Osteoblast (primary cell): ENCODE results near the gene ZNF512. TPM values are rescaled to one million over a fixed set of nuclear protein-coding genes. Genes with fewer than 3 reads are reported as not detected.
"Not testable (repeated sequence)": the region's sequence is repeated elsewhere in the genome, so short reads cannot be mapped to it uniquely, and the experiment has no call there.

Source experiments
- DNase-seq: peaks from one replicate; pipeline ENCODE4 v3.0.0; 2011; ENCODE audit warnings: low spot score, mixed read lengths; ENCODE audit not compliant: insufficient read length; ENCODE audit errors: missing footprints
- H2AFZ ChIP-seq: 2 replicates; pipeline ENCODE4 v1.6.0; 2011; ENCODE audit warnings: mild to moderate bottlenecking, low read length
- H3K27ac ChIP-seq: 2 replicates; pipeline ENCODE4 v1.5.1; 2011; ENCODE audit warnings: mild to moderate bottlenecking, low read depth, low read length, moderate library complexity
- H3K27me3 ChIP-seq: 2 replicates; pipeline ENCODE4 v1.6.0; 2012; ENCODE audit warnings: mild to moderate bottlenecking, control low read depth, inconsistent platforms, low read length, moderate library complexity; ENCODE audit not compliant: insufficient read depth
- H3K36me3 ChIP-seq: 2 replicates; pipeline ENCODE4 v1.5.1; 2011; ENCODE audit warnings: mild to moderate bottlenecking, low read length, control low read depth, moderate library complexity; ENCODE audit not compliant: insufficient read depth
- H3K4me1 ChIP-seq: 2 replicates; pipeline ENCODE4 v1.5.1; 2011; ENCODE audit warnings: mild to moderate bottlenecking, low read length, control low read depth, moderate library complexity; ENCODE audit not compliant: insufficient read depth
- H3K4me2 ChIP-seq: 2 replicates; pipeline ENCODE4 v1.6.0; 2011; ENCODE audit warnings: mild to moderate bottlenecking, low read length; ENCODE audit not compliant: insufficient read depth
- H3K4me3 ChIP-seq: fragments of 200-600 bp; sonication (generic); 3 replicates; pipeline ENCODE4 v1.5.1; 2012; ENCODE audit warnings: mild to moderate bottlenecking, low read length, inconsistent platforms; ENCODE audit not compliant: insufficient read depth
- H3K79me2 ChIP-seq: 2 replicates; pipeline ENCODE4 v1.6.0; 2012; ENCODE audit warnings: mild to moderate bottlenecking, low read length, control low read depth, inconsistent platforms; ENCODE audit not compliant: insufficient read depth
- H3K9me3 ChIP-seq: 2 replicates; pipeline ENCODE4 v1.5.1; 2011; ENCODE audit warnings: low read depth, low read length, control low read depth
- H4K20me1 ChIP-seq: 2 replicates; pipeline ENCODE4 v1.6.0; 2012; ENCODE audit warnings: mild to moderate bottlenecking, low read length, control low read depth; ENCODE audit not compliant: insufficient read depth
- CTCF ChIP-seq: IDR thresholded peaks from 2 replicates; pipeline ENCODE4 v1.5.1; 2011; ENCODE audit warnings: mild to moderate bottlenecking, low read depth, low read length, moderate library complexity; ENCODE audit errors: extremely low read depth
- total RNA-seq: library from RNA; depleted of rRNA; stranded (reverse); fragments of >200 nt; gene quantifications from 2 replicates; pipeline ENCODE4 v1.2.3, GENCODE V29; 2012

The ZNF512 gene
- total RNA-seq, 1 donor: 21.4 TPM

DNA sequence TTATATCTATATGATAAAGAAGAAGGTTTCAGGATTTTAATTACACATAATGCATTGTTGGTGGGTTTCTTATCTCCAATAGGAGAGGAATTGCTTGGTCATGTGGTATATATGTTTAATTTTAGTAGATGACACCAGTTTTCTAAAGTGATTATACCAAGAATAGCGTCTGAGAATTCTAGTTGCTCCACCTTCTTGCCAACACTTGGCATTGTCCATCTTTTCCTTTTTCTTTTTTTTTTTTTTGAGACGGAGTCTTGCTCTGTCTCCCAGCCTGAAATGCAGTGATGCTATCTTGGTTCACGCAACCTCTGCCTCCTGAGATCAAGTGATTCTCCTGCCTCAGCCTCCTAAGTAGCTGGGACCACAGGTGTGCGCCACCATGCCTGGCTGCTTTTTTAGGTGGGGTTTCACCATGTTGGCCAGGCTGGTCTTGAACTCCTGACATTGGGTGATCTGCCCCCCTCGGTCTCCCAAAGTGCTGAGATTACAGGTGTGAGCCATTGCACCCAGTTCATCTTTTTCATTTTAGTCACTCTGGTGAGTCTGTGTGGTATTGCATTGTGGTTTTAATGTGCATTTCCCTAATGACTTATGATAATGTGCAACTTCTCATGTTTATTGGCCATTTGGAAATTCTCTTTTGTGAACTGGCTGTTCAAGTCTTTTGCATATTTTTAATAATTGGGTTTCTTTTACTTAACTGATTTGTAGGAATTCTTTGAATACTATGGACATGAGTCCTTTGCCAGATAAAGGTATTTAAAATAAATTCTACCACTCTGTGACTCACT, 37.3 kb upstream of the ZNF512 start:
- H3K4me1 ChIP-seq: no peaks in the 10 kb centered on the region
- no peaks in the 10 kb centered on the region for H4K20me1 ChIP-seq
- no peak for TF ChIP-seq CTCF
- no peak for DNase-seq
- no peaks in the 10 kb centered on the region for H3K79me2 ChIP-seq
- no peak overlapping the region for H3K27ac ChIP-seq
- H3K9me3 ChIP-seq: no peaks in the 10 kb centered on the region
- H2AFZ ChIP-seq: no peak overlapping the region
- H3K4me3 ChIP-seq: no peak overlapping the region
- no peak overlapping the region for H3K4me2 ChIP-seq
- H3K27me3 ChIP-seq: no peaks in the 10 kb centered on the region
- H3K36me3 ChIP-seq: no peaks in the 10 kb centered on the region

GRCh38 chr2:27549303-27549702, 33.5 kb upstream of the ZNF512 start:
- no peaks in the 10 kb centered on the region for H3K36me3 ChIP-seq
- H3K4me2 ChIP-seq: no peak overlapping the region
- no peaks in the 10 kb centered on the region for H3K4me1 ChIP-seq
- no peaks in the 10 kb centered on the region for H3K9me3 ChIP-seq
- no peak for TF ChIP-seq CTCF
- H3K27me3 ChIP-seq: peaks cover 13% of the 10 kb centered on the region
- no peak overlapping the region for H3K27ac ChIP-seq
- no peak overlapping the region for H3K4me3 ChIP-seq
- H3K79me2 ChIP-seq: no peaks in the 10 kb centered on the region
- no peaks in the 10 kb centered on the region for H4K20me1 ChIP-seq
- no peak for DNase-seq
- no peak overlapping the region for H2AFZ ChIP-seq

GRCh38 chr2:27551514-27551913, 31.3 kb upstream of the ZNF512 start:
- Histone ChIP-seq H3K79me2 (no peaks in the 10 kb centered on the region), H3K9me3 (no peaks in the 10 kb centered on the region), H3K4me3 (no peak overlapping the region), H2AFZ (no peak overlapping the region), H4K20me1 (no peaks in the 10 kb centered on the region), H3K27me3 (peaks cover 13% of the 10 kb centered on the region), H3K36me3 (no peaks in the 10 kb centered on the region), H3K4me2 (no peak overlapping the region), H3K4me1 (no peaks in the 10 kb centered on the region), H3K27ac (no peak overlapping the region)
- no peak for TF ChIP-seq CTCF
- DNase-seq: no peak

DNA sequence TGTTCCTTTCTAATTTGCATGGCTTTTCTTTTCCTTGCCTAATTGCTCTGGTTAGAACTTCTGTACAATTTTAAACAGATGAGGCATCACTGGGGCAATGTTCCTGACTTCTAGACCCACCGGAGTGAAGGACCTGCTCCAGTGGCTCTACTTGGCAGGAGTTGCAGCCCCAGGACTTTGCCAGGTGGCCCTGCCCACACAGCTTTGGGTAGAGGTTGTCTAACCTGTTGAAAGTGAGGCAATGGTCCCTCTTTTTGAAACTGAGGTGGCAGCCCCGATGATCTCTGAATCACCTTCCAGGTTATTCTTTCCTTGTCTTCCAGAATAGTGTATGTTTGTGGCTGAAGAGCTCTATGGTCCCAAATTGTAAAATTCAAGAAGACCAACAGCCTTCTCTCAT, 29.9 kb upstream of the ZNF512 start:
- Histone ChIP-seq H3K36me3 (no peaks in the 10 kb centered on the region), H3K4me1 (no peaks in the 10 kb centered on the region), H2AFZ (no peak overlapping the region), H3K4me2 (no peak overlapping the region), H4K20me1 (no peaks in the 10 kb centered on the region), H3K27ac (no peak overlapping the region), H3K27me3 (peaks cover 13% of the 10 kb centered on the region), H3K4me3 (no peak overlapping the region), H3K9me3 (no peaks in the 10 kb centered on the region), H3K79me2 (no peaks in the 10 kb centered on the region)
- no peak for TF ChIP-seq CTCF
- peak; percentile 41 for DNase-seq

DNA sequence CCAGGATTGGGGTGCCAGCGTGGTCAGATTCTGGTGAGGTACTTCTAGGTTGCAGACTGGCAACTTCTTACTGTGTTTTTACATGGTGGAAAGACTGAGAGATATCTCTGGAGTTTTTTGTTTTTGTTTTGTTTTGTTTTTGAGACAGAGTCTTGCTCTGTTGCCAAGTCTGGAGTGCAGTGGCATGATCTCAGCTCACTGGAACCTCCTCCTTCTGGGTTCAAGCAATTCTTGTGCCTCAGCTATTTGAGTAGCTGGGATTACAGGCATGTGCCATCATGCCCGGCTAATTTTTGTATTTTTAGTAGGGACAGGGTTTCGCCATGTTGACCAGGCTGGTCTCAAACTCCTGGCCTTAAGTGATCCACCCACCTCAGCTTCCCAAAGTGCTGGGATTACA, 28.4 kb upstream of the ZNF512 start:
- not testable (repeated sequence) for DNase-seq, H3K79me2 ChIP-seq, H3K27ac ChIP-seq, H2AFZ ChIP-seq, H4K20me1 ChIP-seq, H3K36me3 ChIP-seq, H3K9me3 ChIP-seq, H3K4me2 ChIP-seq, H3K4me1 ChIP-seq, H3K4me3 ChIP-seq
- peaks cover 13% of the 10 kb centered on the region for H3K27me3 ChIP-seq
